K562 (cell line): ENCODE measurements around the gene MYCL. TPM values are rescaled to one million over a fixed set of nuclear protein-coding genes. Genes with fewer than 3 reads are reported as not detected.

Experiments used
- CBX8 ChIP-seq: fragments of 200-600 bp; sonication (generic); IDR thresholded peaks from 2 replicates; pipeline ENCODE4 v1.6.1; 2012; ENCODE audit warnings: borderline replicate concordance, mixed run types, low read depth, mild to moderate bottlenecking, moderate library complexity, mixed read lengths, low read length, control low read depth, inconsistent platforms; ENCODE audit not compliant: poor library complexity, severe bottlenecking; ENCODE audit errors: extremely low read depth
- CCNT2 ChIP-seq: IDR thresholded peaks from 2 replicates; pipeline ENCODE4 v1.6.1; 2011; ENCODE audit warnings: borderline replicate concordance, low read depth, mild to moderate bottlenecking, moderate library complexity, mixed read lengths, low read length; ENCODE audit not compliant: insufficient read length; ENCODE audit errors: extremely low read depth
- GABPA ChIP-seq: fragments of 200-800 bp; sonication (Bioruptor generic); conservative IDR thresholded peaks from 2 replicates; pipeline ENCODE4 v1.6.1; 2016; ENCODE audit warnings: low read depth, missing genetic modification characterization, missing compliant biosample characterization
- LARP7 ChIP-seq: fragments of 450-650 bp; IDR thresholded peaks from 2 replicates; pipeline ENCODE4 v1.6.1; 2016
- RREB1 ChIP-seq: fragments of 250-450 bp; sonication (Bioruptor Pico); IDR thresholded peaks from 2 replicates; pipeline ENCODE4 v1.4.0; 2020
- SMAD3 ChIP-seq: fragments of 450-650 bp; formaldehyde crosslinking; conservative IDR thresholded peaks from 2 replicates; pipeline ENCODE4 v1.4.0; 2020; ENCODE audit warnings: mild to moderate bottlenecking
- STAT6 ChIP-seq: sonication (generic); formaldehyde crosslinking; IDR thresholded peaks from 2 replicates; pipeline ENCODE4 v1.8.1; 2023; ENCODE audit warnings: mild to moderate bottlenecking, missing genetic modification reagents
- ZBTB2 ChIP-seq: fragments of 450-650 bp; IDR thresholded peaks from 2 replicates; pipeline ENCODE4 v1.6.1; 2016; ENCODE audit warnings: antibody characterized with exemption
- ZBTB7A ChIP-seq: IDR thresholded peaks from 2 replicates; pipeline ENCODE4 v1.6.1; 2011; ENCODE audit warnings: low read depth, mild to moderate bottlenecking, low read length, moderate library complexity, borderline replicate concordance; ENCODE audit not compliant: control insufficient read depth
- ZBTB9 ChIP-seq: fragments of 450-650 bp; formaldehyde crosslinking; IDR thresholded peaks from 2 replicates; pipeline ENCODE4 v1.4.0; 2020; ENCODE audit warnings: mild to moderate bottlenecking, moderate library complexity
- ZNF512 ChIP-seq: IDR thresholded peaks from 2 replicates; pipeline ENCODE4 v1.6.1; 2016; ENCODE audit warnings: missing genetic modification characterization, missing compliant biosample characterization
- ZNF717 ChIP-seq: fragments of 250-450 bp; sonication (Bioruptor Pico); IDR thresholded peaks from 2 replicates; pipeline ENCODE4 v1.5.0; 2021
- ZNF780A ChIP-seq: fragments of 250-450 bp; sonication (Bioruptor Pico); IDR thresholded peaks from 2 replicates; pipeline ENCODE4 v1.5.0; 2021; ENCODE audit warnings: mild to moderate bottlenecking
- polyA plus RNA-seq, 8 experiments: library from polyadenylated mRNA; depleted of rRNA in 4 of 8; stranded (reverse) in 5 of 8; unstranded in 3 of 8; fragments of >200 nt; fragmentation: Nextera tagmentation in 2 of 8; fragmentation: Illumina TruSeq in 1 of 8; extraction: Ambion mirVana in 2 of 8; extraction: Trizol in 1 of 8; gene quantifications; 2 replicates each; pipeline versions ENCODE4 v1.2.1 to v1.2.3, GENCODE V29; 2011 to 2014; ENCODE audit warnings: inconsistent platforms in 1 of 8, missing spikeins in 1 of 8
- total RNA-seq, 7 experiments: library from RNA; depleted of rRNA in 6 of 7; stranded (reverse); fragments of >200 nt in 6 of 7; fragmentation: Illumina TruSeq in 2 of 7; extraction: Trizol in 2 of 7; gene quantifications; 2 replicates each; pipeline versions ENCODE4 v1.2.1 to v1.2.3, GENCODE V29; 2011 to 2021; ENCODE audit warnings: low replicate concordance in 1 of 7

The MYCL gene
- total and polyA plus RNA-seq, 9 of the 15 experiments (the other 6 are each of a cell fraction or from before 2014, with no cell fraction given), result 3.5 to 22.0 (median 12.8) TPM

- TF ChIP-seq ZBTB2 (0 out of 2 replicates have a peak, but pooled peaks have one; percentile 36), GABPA (tag) (no peak), CBX8 (no peak), STAT6 (CRISPR knock-in tag) (no peak), ZNF780A (CRISPR knock-in tag) (no peak), LARP7 (0 out of 2 replicates have a peak, but pooled peaks have one; percentile 79), ZNF512 (tag) (peak; percentile 96), RREB1 (CRISPR knock-in tag) (no peak), CCNT2 (no peak), ZNF717 (CRISPR knock-in tag) (no peak), ZBTB7A (no peak), SMAD3 (CRISPR knock-in tag) (no peak), ZBTB9 (no peak)
Observed at GRCh38 chr1:39865762-39866161, 36.0 kb downstream of the MYCL start (continued).
